H1 (cell line): Measurements from ENCODE around the gene TOP3B. TPM values are rescaled to one million over a fixed set of nuclear protein-coding genes. Genes with fewer than 3 reads are reported as not detected.

Experiments
- HDAC2 ChIP-seq, 2 experiments: fragments of 300-600 bp in 1 of 2; sonication (generic) in 1 of 2; IDR thresholded peaks; 2 replicates each; pipeline ENCODE4 v1.6.1; 2011 to 2012; ENCODE audit warnings: low read depth in 2 of 2, low read length in 2 of 2, mild to moderate bottlenecking in 2 of 2, moderate library complexity in 2 of 2, borderline replicate concordance in 1 of 2, inconsistent platforms in 1 of 2
- SP4 ChIP-seq: IDR thresholded peaks from 2 replicates; pipeline ENCODE4 v1.6.1; 2012; ENCODE audit warnings: low read length, inconsistent platforms
- USF2 ChIP-seq: IDR thresholded peaks from 2 replicates; pipeline ENCODE4 v1.6.1; 2011; ENCODE audit warnings: low read length, improper control_type of control experiment
- polyA plus RNA-seq, 7 experiments: library from polyadenylated mRNA; depleted of rRNA in 3 of 7; stranded (reverse) in 5 of 7; unstranded in 2 of 7; fragments of >200 nt in 5 of 7; fragments of 200-250 nt in 2 of 7; gene quantifications; 1 replicate in 5 of 7; 2 replicates in 1 of 7; 4 replicates in 1 of 7; pipeline versions ENCODE4 v1.2.1 to v1.2.3, GENCODE V29; 2011 to 2013; ENCODE audit warnings: missing spikeins in 2 of 7, mixed read lengths in 2 of 7
- total RNA-seq: library from RNA; stranded (reverse); fragmentation: NEBNext Ultra II Directional; extraction: Animal tissue kit (Norgen Biotek cat#: 25700); gene quantifications from 2 replicates; pipeline ENCODE4 v1.2.1, GENCODE V29; 2021
- TF ChIP-seq, protein P1 (sequence below): fragments of 300-600 bp; sonication (generic); IDR thresholded peaks from 2 replicates; pipeline ENCODE4 v1.7.1; 2012; ENCODE audit warnings: low read length, moderate library complexity, mild to moderate bottlenecking, inconsistent platforms; ENCODE audit not compliant: insufficient replicate concordance

Gene TOP3B
- total and polyA plus RNA-seq, 2 of the 8 experiments (the other 6 are each of a cell fraction or from before 2014, with no cell fraction given), result 30.4 to 52.8 TPM

DNA sequence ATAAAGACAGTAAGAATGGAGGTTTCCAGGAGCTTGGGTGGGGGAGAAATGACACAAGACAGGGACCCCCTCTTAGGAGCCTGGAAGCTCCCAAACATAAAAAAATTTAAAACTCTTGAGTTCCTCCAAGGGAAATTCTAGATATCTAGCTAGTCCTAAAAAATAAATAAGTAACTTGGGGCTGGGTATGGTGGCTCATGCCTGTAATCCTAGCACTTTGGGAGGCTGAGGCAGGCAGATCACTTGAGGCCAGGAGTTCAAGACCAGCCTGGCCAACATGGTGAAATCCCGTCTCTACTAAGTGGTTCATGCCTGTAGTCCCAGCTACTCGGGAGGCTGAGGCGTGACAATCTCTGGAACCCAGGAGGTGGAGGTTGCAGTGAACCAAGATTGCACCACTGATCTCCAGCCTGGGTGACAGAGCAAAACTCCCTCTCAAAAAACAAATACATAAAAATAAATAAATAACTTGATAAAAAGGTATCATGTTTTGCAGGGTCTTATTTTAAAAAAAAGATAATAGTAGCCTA is 20.0 kb upstream of the TOP3B start (continued):
- TF ChIP-seq, protein P1, sequence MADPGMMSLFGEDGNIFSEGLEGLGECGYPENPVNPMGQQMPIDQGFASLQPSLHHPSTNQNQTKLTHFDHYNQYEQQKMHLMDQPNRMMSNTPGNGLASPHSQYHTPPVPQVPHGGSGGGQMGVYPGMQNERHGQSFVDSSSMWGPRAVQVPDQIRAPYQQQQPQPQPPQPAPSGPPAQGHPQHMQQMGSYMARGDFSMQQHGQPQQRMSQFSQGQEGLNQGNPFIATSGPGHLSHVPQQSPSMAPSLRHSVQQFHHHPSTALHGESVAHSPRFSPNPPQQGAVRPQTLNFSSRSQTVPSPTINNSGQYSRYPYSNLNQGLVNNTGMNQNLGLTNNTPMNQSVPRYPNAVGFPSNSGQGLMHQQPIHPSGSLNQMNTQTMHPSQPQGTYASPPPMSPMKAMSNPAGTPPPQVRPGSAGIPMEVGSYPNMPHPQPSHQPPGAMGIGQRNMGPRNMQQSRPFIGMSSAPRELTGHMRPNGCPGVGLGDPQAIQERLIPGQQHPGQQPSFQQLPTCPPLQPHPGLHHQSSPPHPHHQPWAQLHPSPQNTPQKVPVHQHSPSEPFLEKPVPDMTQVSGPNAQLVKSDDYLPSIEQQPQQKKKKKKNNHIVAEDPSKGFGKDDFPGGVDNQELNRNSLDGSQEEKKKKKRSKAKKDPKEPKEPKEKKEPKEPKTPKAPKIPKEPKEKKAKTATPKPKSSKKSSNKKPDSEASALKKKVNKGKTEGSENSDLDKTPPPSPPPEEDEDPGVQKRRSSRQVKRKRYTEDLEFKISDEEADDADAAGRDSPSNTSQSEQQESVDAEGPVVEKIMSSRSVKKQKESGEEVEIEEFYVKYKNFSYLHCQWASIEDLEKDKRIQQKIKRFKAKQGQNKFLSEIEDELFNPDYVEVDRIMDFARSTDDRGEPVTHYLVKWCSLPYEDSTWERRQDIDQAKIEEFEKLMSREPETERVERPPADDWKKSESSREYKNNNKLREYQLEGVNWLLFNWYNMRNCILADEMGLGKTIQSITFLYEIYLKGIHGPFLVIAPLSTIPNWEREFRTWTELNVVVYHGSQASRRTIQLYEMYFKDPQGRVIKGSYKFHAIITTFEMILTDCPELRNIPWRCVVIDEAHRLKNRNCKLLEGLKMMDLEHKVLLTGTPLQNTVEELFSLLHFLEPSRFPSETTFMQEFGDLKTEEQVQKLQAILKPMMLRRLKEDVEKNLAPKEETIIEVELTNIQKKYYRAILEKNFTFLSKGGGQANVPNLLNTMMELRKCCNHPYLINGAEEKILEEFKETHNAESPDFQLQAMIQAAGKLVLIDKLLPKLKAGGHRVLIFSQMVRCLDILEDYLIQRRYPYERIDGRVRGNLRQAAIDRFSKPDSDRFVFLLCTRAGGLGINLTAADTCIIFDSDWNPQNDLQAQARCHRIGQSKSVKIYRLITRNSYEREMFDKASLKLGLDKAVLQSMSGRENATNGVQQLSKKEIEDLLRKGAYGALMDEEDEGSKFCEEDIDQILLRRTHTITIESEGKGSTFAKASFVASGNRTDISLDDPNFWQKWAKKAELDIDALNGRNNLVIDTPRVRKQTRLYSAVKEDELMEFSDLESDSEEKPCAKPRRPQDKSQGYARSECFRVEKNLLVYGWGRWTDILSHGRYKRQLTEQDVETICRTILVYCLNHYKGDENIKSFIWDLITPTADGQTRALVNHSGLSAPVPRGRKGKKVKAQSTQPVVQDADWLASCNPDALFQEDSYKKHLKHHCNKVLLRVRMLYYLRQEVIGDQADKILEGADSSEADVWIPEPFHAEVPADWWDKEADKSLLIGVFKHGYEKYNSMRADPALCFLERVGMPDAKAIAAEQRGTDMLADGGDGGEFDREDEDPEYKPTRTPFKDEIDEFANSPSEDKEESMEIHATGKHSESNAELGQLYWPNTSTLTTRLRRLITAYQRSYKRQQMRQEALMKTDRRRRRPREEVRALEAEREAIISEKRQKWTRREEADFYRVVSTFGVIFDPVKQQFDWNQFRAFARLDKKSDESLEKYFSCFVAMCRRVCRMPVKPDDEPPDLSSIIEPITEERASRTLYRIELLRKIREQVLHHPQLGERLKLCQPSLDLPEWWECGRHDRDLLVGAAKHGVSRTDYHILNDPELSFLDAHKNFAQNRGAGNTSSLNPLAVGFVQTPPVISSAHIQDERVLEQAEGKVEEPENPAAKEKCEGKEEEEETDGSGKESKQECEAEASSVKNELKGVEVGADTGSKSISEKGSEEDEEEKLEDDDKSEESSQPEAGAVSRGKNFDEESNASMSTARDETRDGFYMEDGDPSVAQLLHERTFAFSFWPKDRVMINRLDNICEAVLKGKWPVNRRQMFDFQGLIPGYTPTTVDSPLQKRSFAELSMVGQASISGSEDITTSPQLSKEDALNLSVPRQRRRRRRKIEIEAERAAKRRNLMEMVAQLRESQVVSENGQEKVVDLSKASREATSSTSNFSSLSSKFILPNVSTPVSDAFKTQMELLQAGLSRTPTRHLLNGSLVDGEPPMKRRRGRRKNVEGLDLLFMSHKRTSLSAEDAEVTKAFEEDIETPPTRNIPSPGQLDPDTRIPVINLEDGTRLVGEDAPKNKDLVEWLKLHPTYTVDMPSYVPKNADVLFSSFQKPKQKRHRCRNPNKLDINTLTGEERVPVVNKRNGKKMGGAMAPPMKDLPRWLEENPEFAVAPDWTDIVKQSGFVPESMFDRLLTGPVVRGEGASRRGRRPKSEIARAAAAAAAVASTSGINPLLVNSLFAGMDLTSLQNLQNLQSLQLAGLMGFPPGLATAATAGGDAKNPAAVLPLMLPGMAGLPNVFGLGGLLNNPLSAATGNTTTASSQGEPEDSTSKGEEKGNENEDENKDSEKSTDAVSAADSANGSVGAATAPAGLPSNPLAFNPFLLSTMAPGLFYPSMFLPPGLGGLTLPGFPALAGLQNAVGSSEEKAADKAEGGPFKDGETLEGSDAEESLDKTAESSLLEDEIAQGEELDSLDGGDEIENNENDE, result no peak
- TF ChIP-seq USF2 (no peak), HDAC2 (IDR thresholded peaks at IDR 0.05; ENCODE audit: borderline replicate concordance in 1 of 2, low read depth in 2 of 2, low read length in 2 of 2) (no peak), SP4 (no peak)
- TF ChIP-seq, all 59 proteins: peak for 0
